A673 (cell line): ENCODE results near the gene FTO.

Source experiments
- EZH2 ChIP-seq: fragments of 200-600 bp; sonication (generic); IDR thresholded peaks from 2 replicates; pipeline ENCODE4 v1.6.1; 2017; ENCODE audit warnings: borderline replicate concordance, low read depth, mild to moderate bottlenecking, mixed read lengths, antibody characterized with exemption, low read length; ENCODE audit not compliant: poor library complexity, severe bottlenecking
- TF ChIP-seq, protein P1 (sequence below): fragments of 300-800, 200-600 bp; sonication (generic); conservative IDR thresholded peaks from 2 replicates; pipeline ENCODE4 v1.5.1; 2017; ENCODE audit warnings: low read depth, mild to moderate bottlenecking, antibody characterized with exemption, low read length, moderate library complexity, mixed read lengths

DNA sequence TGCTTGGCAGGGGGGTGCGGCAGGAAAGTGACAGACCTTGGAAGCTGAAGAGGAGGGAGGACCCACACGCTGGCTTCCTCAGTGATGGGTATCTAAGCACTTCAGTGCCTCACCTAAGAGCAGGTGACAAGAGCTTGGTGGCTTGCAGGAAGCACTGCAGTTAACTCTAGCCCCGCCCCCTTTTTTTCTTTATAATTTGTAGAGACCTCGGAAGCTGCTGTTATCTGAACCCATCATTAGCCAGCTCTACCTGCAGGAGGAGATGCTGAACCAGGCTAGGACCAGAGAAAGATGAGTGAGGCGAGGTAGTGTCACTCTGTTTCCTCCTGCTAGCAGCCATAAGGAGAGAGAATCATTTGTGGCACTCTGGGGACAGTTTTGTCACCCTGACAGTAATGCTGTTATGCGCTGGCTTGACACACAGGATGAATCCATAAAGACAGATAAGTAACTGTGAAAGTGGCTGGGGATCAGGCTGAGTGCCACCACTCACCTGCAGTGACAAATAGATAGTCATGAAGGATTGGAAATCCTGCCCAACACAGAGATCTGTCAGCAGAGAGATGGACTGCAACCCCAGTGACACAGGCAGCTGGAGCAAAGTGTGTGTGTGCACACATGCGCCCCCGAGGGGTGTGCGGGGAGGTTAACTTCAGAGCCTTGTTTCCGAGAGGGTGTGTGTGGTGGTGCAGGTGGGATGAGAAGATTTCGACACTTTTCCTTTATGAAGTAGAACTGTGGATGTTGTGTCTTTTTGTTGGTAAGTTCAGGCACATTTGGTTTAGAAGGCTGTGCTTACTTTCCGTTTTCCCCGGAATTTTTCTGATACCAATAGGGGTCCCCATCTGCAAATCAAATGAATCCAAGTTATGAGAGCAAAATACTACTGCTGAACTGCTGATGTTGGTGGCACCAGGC is 358.7 kb downstream of the FTO start:
- TF ChIP-seq, protein P1, sequence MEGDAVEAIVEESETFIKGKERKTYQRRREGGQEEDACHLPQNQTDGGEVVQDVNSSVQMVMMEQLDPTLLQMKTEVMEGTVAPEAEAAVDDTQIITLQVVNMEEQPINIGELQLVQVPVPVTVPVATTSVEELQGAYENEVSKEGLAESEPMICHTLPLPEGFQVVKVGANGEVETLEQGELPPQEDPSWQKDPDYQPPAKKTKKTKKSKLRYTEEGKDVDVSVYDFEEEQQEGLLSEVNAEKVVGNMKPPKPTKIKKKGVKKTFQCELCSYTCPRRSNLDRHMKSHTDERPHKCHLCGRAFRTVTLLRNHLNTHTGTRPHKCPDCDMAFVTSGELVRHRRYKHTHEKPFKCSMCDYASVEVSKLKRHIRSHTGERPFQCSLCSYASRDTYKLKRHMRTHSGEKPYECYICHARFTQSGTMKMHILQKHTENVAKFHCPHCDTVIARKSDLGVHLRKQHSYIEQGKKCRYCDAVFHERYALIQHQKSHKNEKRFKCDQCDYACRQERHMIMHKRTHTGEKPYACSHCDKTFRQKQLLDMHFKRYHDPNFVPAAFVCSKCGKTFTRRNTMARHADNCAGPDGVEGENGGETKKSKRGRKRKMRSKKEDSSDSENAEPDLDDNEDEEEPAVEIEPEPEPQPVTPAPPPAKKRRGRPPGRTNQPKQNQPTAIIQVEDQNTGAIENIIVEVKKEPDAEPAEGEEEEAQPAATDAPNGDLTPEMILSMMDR, result peak; percentile 36
- no peak for TF ChIP-seq EZH2
